Epithelial cell of esophagus (primary cell): ENCODE data around the gene U2SURP.

Source experiments
- DNase-seq: peaks from one replicate; pipeline ENCODE4 v3.0.0; 2010; ENCODE audit warnings: low read depth
- H3K4me3 ChIP-seq: 2 replicates; pipeline ENCODE4 v1.5.1; 2011; ENCODE audit warnings: mild to moderate bottlenecking, low read length, control low read depth
- TF ChIP-seq, protein P1 (sequence below): IDR thresholded peaks from 2 replicates; pipeline ENCODE4 v1.5.1; 2011; ENCODE audit warnings: low read depth, mild to moderate bottlenecking, low read length, control low read depth, inconsistent platforms; ENCODE audit not compliant: insufficient read depth; ENCODE audit errors: missing control alignments

Gene U2SURP

DNA sequence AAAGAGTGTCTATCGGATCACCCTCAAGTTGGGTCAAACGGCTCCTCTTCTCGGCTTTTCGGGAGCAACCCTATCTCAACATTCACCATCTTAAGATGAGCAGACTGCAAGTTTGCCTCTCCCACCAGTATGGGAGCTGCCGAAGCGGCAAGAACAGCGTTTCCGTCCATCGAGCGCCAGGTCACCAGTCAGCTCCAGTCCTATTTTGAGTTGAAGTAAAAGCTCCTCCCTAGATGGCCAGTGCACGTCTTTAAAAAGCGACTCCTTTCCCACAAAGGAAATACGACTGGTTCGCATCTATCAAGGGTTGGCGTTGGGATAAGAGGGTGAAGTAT is 369 bp upstream of the U2SURP start:
- H3K4me3 ChIP-seq = peak overlapping the region; percentile 93
- DNase-seq = no peak
- TF ChIP-seq, protein P1, sequence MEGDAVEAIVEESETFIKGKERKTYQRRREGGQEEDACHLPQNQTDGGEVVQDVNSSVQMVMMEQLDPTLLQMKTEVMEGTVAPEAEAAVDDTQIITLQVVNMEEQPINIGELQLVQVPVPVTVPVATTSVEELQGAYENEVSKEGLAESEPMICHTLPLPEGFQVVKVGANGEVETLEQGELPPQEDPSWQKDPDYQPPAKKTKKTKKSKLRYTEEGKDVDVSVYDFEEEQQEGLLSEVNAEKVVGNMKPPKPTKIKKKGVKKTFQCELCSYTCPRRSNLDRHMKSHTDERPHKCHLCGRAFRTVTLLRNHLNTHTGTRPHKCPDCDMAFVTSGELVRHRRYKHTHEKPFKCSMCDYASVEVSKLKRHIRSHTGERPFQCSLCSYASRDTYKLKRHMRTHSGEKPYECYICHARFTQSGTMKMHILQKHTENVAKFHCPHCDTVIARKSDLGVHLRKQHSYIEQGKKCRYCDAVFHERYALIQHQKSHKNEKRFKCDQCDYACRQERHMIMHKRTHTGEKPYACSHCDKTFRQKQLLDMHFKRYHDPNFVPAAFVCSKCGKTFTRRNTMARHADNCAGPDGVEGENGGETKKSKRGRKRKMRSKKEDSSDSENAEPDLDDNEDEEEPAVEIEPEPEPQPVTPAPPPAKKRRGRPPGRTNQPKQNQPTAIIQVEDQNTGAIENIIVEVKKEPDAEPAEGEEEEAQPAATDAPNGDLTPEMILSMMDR = no peak

DNA sequence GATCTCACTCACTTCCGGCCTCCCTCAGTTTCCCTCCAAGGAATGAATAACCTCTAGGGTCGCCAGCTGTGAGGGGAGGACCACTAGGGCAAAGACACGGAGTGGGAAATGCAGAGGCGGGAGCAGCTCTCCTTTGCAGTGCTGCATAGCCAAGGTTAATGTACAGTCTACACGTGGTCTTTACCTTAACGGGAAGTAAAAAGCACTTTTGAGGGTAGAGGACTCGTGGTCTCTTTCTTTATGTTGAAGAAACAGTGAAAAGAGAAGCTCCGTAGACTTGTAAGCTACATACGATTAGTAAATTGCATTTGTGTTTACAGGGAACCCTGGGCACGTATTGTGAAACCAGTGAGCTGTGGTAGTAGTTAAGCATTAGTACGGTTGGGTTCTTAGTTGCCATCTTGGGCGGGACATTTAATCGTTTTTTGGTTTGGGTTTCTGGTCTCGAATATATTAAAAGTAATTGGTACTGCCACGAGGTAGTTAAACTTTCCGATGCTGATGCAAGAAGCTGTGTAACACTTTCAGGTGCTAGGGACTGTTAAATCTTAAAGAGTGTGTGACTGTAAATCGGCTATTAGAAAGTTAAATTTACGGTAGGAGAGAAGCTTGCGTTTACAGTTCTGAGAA is 828 bp downstream of the U2SURP start:
- peak overlapping the region; percentile 93 for H3K4me3 ChIP-seq
- DNase-seq = peak; percentile 49
- TF ChIP-seq, protein P1 = no peak

DNA sequence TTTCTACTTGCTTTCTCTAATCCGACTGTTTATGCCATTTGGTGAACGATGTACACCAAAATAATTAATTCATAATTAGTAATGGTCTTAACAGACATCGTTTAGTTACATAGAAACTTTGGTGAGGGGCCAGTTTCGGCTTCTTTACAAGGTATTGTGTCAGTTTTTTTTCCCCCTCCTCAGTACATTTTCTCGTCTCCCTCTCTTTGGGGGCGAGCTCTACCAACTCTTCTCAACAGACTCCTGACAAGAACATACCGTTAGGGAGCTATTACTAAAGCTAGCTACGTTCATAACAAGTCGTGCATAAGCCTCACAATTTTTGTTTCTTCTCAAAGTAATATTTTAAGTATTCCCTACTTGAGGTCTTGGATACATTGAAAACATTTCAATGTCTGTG is 1.4 kb downstream of the U2SURP start:
- peak overlapping the region; percentile 93 for H3K4me3 ChIP-seq
- TF ChIP-seq, protein P1 = no peak
- DNase-seq = no peak

DNA sequence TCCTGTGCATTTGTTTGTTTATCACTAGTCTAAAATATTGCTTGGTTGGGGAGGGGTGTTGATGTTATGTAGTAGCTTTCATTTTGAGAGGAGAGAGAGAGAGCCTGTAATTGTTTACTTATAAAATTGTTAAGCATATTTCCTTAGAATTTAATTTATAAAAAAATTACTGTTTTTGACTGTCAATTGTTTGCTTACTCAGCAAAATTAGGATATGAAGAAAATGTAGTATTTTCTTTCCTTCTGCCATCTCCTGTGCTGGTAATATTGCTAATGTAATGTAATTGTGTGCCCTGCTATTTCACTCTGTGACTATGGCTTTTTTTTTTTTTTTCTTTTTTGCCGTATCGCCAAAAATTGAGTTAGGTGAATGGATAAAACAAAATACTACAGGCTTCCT is 3.5 kb downstream of the U2SURP start:
- no peak overlapping the region for H3K4me3 ChIP-seq
- no peak for DNase-seq
- TF ChIP-seq, protein P1 = no peak

DNA sequence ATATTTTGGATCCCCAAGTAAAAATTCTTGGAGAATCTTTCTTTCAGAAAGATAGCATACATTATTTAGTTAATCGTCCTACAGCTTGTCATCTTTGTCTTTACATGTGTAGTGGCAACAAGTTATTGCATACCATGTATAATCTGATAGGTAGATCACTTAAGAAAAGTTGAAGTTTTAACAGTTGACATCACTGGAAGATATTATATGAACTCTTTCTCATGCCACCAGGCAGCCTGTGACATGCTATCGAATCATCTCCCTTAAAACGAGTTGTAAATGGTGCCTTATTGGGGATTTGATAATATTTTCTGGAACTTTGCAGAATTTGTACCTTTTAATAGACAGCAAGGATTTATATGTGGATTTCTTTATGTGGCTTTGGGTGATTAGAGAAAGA is 8.7 kb downstream of the U2SURP start:
- DNase-seq = peak; percentile 24
- TF ChIP-seq, protein P1 = no peak
- no peak overlapping the region for H3K4me3 ChIP-seq

DNA sequence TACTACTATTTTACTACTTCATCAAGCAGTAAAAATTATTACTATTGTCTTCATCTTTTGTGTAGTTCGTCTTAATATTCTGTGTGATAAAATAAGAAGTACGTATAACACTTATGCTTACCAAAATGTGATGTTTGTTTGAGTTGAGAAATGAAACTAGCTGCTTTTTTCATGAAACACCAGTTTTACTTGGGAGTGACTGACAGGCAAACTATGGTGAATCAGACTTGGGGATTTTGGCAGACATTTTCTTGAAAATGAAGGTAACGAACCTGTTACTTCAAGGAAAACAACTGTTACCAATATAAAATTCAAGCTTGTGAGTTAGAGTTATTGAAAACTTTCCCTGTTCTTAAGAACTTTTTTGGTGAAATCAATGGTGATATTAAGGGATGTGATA is 10.3 kb downstream of the U2SURP start:
- DNase-seq = no peak
- TF ChIP-seq, protein P1 = no peak
- H3K4me3 ChIP-seq = no peak overlapping the region

DNA sequence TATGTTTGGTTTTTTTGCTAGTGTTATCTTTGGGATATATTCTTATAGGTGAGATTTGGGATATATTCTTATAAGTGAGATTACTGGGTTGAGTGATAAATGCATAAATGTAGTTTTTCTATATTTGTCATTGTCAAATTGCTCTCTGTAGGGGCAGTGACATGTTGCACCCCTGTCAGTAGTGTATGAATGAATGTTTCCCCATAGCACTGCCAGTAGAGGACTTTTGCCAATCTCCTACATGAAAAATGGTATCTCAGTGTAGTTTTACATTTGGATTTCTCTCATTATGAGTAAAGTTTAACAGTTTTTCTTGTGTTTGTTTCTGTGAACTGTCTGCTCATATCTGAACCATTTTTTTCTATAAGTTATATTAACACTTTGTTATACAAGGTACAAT is 13.6 kb downstream of the U2SURP start:
- TF ChIP-seq, protein P1 = no peak
- no peak overlapping the region for H3K4me3 ChIP-seq
- no peak for DNase-seq
